K562 (cell line): ENCODE data around the gene DDC. TPM values are rescaled to one million over a fixed set of nuclear protein-coding genes. Genes with fewer than 3 reads are reported as not detected.
"Not testable (repeated sequence)": the region's sequence is repeated elsewhere in the genome, so short reads cannot be mapped to it uniquely, and the experiment has no call there.

Source experiments
- ATAC-seq: fragments of 200-7000 bp; cut with Tn5 transposase; 3 replicates; pipeline ENCODE4 v1.9.1; 2020; ENCODE audit warnings: moderate library complexity
- BruUV-seq: library from RNA; stranded (reverse); fragments of 400-500 nt; replicated peaks from 2 replicates; lab custom pipeline; 2021; lab: Mats Ljungman, UMichigan
- CTCF ChIA-PET: fragments of 300-600 bp; formaldehyde crosslinking; extraction: SDS; loops from one replicate; lab custom pipeline; 2021; ENCODE audit warnings: low intra/inter-chr PET ratio; lab: Yijun Ruan, JAX
- POLR2A ChIA-PET: fragments of 300-600, 350-650 bp; sonication (Branson Sonifier 250); formaldehyde crosslinking; extraction: SDS; loops from one replicate; lab custom pipeline; 2021; ENCODE audit warnings: antibody characterized with exemption, inconsistent platforms; lab: Yijun Ruan, JAX
- DNase-seq, 4 experiments: peaks; one replicate each; pipeline versions ENCODE4 v3.0.0 to v3.0.0-alpha.2; 2011 to 2018; ENCODE audit warnings: low spot score in 3 of 4, mixed read lengths in 3 of 4; ENCODE audit errors: extremely low read depth in 1 of 4
- FAIRE-seq: peaks from 2 replicates; lab custom pipeline; 2011; peaks lifted over from hg19 to GRCh38; lab: Jason Lieb, UNC
- H2AFZ ChIP-seq: 2 replicates; pipeline ENCODE4 v1.6.0; 2011; ENCODE audit warnings: low read depth, low read length, control low read depth, inconsistent platforms
- H3K27ac ChIP-seq: fragments of 200-600 bp; 3 replicates; pipeline ENCODE4 v1.8.0; 2011; ENCODE audit warnings: low read depth, mild to moderate bottlenecking, control low read depth, inconsistent platforms, low read length, moderate library complexity, mixed read lengths; ENCODE audit errors: extremely low read depth
- H3K27me3 ChIP-seq, 2 experiments: fragments of 300-600 bp in 1 of 2; 2 replicates in 1 of 2; 3 replicates in 1 of 2; pipeline versions ENCODE4 v1.6.0 to v1.8.0; 2011; ENCODE audit warnings: inconsistent platforms in 2 of 2, low read length in 2 of 2, mild to moderate bottlenecking in 1 of 2, mixed read lengths in 1 of 2, moderate library complexity in 1 of 2; ENCODE audit not compliant: control insufficient read depth in 2 of 2, insufficient read depth in 2 of 2
- H3K36me3 ChIP-seq: fragments of 300-600 bp; 3 replicates; pipeline ENCODE4 v1.8.0; 2011; ENCODE audit warnings: mild to moderate bottlenecking, low read length, inconsistent platforms; ENCODE audit not compliant: control insufficient read depth, insufficient read depth
- H3K4me1 ChIP-seq, 2 experiments: fragments of 200-600 bp in 1 of 2; replicated peaks in 1 of 2; 2 replicates in 1 of 2; 3 replicates in 1 of 2; pipeline versions ENCODE4 v1.5.1 to v1.8.0; 2011; ENCODE audit warnings: inconsistent platforms in 2 of 2, low read length in 2 of 2, mild to moderate bottlenecking in 1 of 2, mixed read lengths in 1 of 2, moderate library complexity in 1 of 2; ENCODE audit not compliant: control insufficient read depth in 2 of 2, insufficient read depth in 2 of 2
- H3K4me2 ChIP-seq: 2 replicates; pipeline ENCODE4 v1.6.1; 2011; ENCODE audit warnings: low read length, control low read depth, inconsistent platforms, mixed read lengths; ENCODE audit not compliant: insufficient read depth
- H3K4me3 ChIP-seq: fragments of 200-600 bp; sonication (generic), shearing (Covaris generic); 2 replicates; pipeline ENCODE4 v1.5.1; 2016; ENCODE audit warnings: control low read depth, inconsistent platforms
- H3K79me2 ChIP-seq: fragments of 200-600 bp; 3 replicates; pipeline ENCODE4 v1.8.0; 2011; ENCODE audit warnings: low read length, inconsistent platforms; ENCODE audit not compliant: control insufficient read depth, insufficient read depth
- H3K9ac ChIP-seq, 2 experiments: 2 replicates each; pipeline versions ENCODE4 v1.6.0 to v1.6.1; 2011; ENCODE audit warnings: low read depth in 2 of 2, low read length in 2 of 2, control low read depth in 1 of 2, inconsistent platforms in 1 of 2, mild to moderate bottlenecking in 1 of 2, mixed read lengths in 1 of 2; ENCODE audit not compliant: insufficient read depth in 1 of 2
- H3K9me1 ChIP-seq: one replicate; pipeline ENCODE4 v1.6.0; 2011; ENCODE audit warnings: inconsistent platforms, mild to moderate bottlenecking, low read length, moderate library complexity; ENCODE audit not compliant: control insufficient read depth, insufficient read depth
- H3K9me3 ChIP-seq: replicated peaks from 2 replicates; pipeline ENCODE4 v1.5.1; 2011; ENCODE audit warnings: low read depth, low read length, inconsistent platforms; ENCODE audit not compliant: control insufficient read depth, insufficient read depth
- H4K20me1 ChIP-seq: replicated peaks from 2 replicates; pipeline ENCODE4 v1.6.1; 2011; ENCODE audit warnings: low read length, inconsistent platforms, mixed read lengths; ENCODE audit not compliant: control insufficient read depth, insufficient read depth
- BHLHE40 ChIP-seq: IDR thresholded peaks from 2 replicates; pipeline ENCODE4 v1.6.1; 2011; ENCODE audit warnings: low read length, improper control_type of control experiment
- FOXA3 ChIP-seq, 2 experiments: fragments of 450-650 bp in 1 of 2; sonication (generic) in 1 of 2; formaldehyde crosslinking; IDR thresholded peaks in 1 of 2; conservative IDR thresholded peaks in 1 of 2; 2 replicates each; pipeline versions ENCODE4 v1.4.0 to v1.8.0; 2020 to 2022; ENCODE audit warnings: mild to moderate bottlenecking in 2 of 2, missing genetic modification reagents in 1 of 2
- SIRT6 ChIP-seq: IDR thresholded peaks from one replicate; pipeline ENCODE4 v1.6.1; 2012; ENCODE audit warnings: low read depth, mild to moderate bottlenecking, control low read depth, inconsistent platforms, low read length, moderate library complexity
- WGBS: fragments of 100-300 bp; shearing (Covaris generic); methylation state at CpG from one replicate; pipeline ENCODE4 v1.1.6; 2016; ENCODE audit warnings: low coverage, mixed read lengths; ENCODE audit not compliant: insufficient coverage; ENCODE audit errors: missing lambda C conversion rate; 5-methylcytosine and 5-hydroxymethylcytosine counted together
- in situ Hi-C: fragments of 300-500 bp; cut with MboI; formaldehyde crosslinking; loops from 4 replicates; pipeline ENCODE4 v1.15.0; 2018; ENCODE audit warnings: inconsistent platforms, mixed read lengths
- intact Hi-C: fragments of 100-400 bp; cut with micrococcal nuclease; formaldehyde crosslinking; loops from 2 replicates; pipeline ENCODE4 v1.14.2; 2022
- polyA plus RNA-seq, 8 experiments: library from polyadenylated mRNA; depleted of rRNA in 4 of 8; stranded (reverse) in 5 of 8; unstranded in 3 of 8; fragments of >200 nt; fragmentation: Nextera tagmentation in 2 of 8; fragmentation: Illumina TruSeq in 1 of 8; extraction: Ambion mirVana in 2 of 8; extraction: Trizol in 1 of 8; gene quantifications; 2 replicates each; pipeline versions ENCODE4 v1.2.1 to v1.2.3, GENCODE V29; 2011 to 2014; ENCODE audit warnings: inconsistent platforms in 1 of 8, missing spikeins in 1 of 8
- total RNA-seq, 7 experiments: library from RNA; depleted of rRNA in 6 of 7; stranded (reverse); fragments of >200 nt in 6 of 7; fragmentation: Illumina TruSeq in 2 of 7; extraction: Trizol in 2 of 7; gene quantifications; 2 replicates each; pipeline versions ENCODE4 v1.2.1 to v1.2.3, GENCODE V29; 2011 to 2021; ENCODE audit warnings: low replicate concordance in 1 of 7

DDC gene
- total and polyA plus RNA-seq, 9 of the 15 experiments (the other 6 are each of a cell fraction or from before 2014, with no cell fraction given), result not detected

GRCh38 chr7:50552139-50552538 is 13.1 kb downstream of the DDC start:
- FAIRE-seq, result no peak
- H3K4me1 ChIP-seq, result no peaks in the 10 kb centered on the region
- H3K27ac ChIP-seq, result no peak overlapping the region
- no peak for TF ChIP-seq BHLHE40
- no peak for TF ChIP-seq SIRT6
- TF ChIP-seq FOXA3 (CRISPR knock-in tag; conservative IDR thresholded peaks at IDR 0.05 in 1 of 2, IDR thresholded peaks at IDR 0.05 in 1 of 2), result peak in 1 of 2 experiments; percentile 65; a peak in 2 of 4 replicates
- TF ChIP-seq, all 486 proteins: peak for 1
- Histone ChIP-seq H3K4me3 (no peak overlapping the region), H3K79me2 (no peaks in the 10 kb centered on the region), H3K9me1 (no peaks in the 10 kb centered on the region), H3K36me3 (no peaks in the 10 kb centered on the region), H3K9ac (no peak overlapping the region), H3K9me3 (no peaks in the 10 kb centered on the region), H3K27me3 (peaks cover 22 to 43% of the 10 kb centered on the region in 2 experiments; a peak in 4 of 5 replicates), H3K4me2 (no peak overlapping the region), H4K20me1 (peaks cover 7% of the 10 kb centered on the region; the same call in 1 of the 2 replicates), H2AFZ (no peak overlapping the region)
- WGBS, result 10% methylated on average over 4 of the region's 4 CpGs
- in situ Hi-C loops (no loop called here), intact Hi-C loops (no loop called here)
- ChIA-PET CTCF (no interaction called here), POLR2A (no interaction called here)
- ATAC-seq, result no peak; the same call in 2 of the 3 replicates
- DNase-seq, result no peak
- BruUV-seq, result no TSS peak

DNA sequence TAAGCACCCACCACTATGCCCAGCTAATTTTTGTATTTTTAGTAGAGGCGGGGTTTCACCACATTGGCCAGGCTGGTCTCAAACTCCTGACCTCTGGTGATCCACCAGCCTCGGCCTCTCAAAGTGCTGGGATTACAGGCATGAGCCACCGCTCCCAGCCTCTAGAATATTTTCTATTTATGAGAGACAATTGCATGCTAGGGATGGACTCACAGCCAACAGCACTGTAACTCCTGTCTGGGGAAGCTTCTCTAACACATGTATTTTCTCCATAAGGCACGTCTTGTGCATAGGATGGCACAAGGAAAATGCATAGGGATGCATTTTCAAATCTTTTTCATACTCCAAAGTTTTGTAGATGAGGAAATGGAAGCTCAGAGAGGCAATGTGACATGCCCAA is 19.6 kb downstream of the DDC start:
- H3K4me1 ChIP-seq, H2AFZ ChIP-seq, BruUV-seq, H3K9ac ChIP-seq, H3K36me3 ChIP-seq, intact Hi-C loops, FAIRE-seq, ATAC-seq, H4K20me1 ChIP-seq, POLR2A ChIA-PET, H3K9me3 ChIP-seq, H3K79me2 ChIP-seq, H3K27ac ChIP-seq, DNase-seq, H3K9me1 ChIP-seq, in situ Hi-C loops, CTCF ChIA-PET, H3K4me3 ChIP-seq, H3K4me2 ChIP-seq: not testable (repeated sequence)
- 3% methylated on average over 4 of the region's 4 CpGs for WGBS
- H3K27me3 ChIP-seq, result peaks cover 12 to 28% of the 10 kb centered on the region in 2 experiments; a peak in 4 of 5 replicates
